Large intestine (tissue), 1 donor: ENCODE measurements around the gene SLC22A31. TPM values are rescaled to one million over a fixed set of nuclear protein-coding genes. Genes with fewer than 3 reads are reported as not detected.

Source experiments
- polyA plus RNA-seq: library from polyadenylated mRNA; unstranded; fragments of 120-200 nt; gene quantifications from one replicate; pipeline ENCODE4 v1.2.1, GENCODE V29; 2013

Gene SLC22A31
- polyA plus RNA-seq, 1 donor: 8.8 TPM

Other genes starting within 250 kb of the SLC22A31 start
- gene CBFA2T3, start 223.3 kb downstream of the SLC22A31 start, polyA plus RNA-seq: 7.4 TPM
- gene ACSF3, start 106.7 kb downstream of the SLC22A31 start, polyA plus RNA-seq: 30.8 TPM
- gene CDH15, start 28.8 kb downstream of the SLC22A31 start, polyA plus RNA-seq: 1.1 TPM
- gene ZNF778, start 17.2 kb upstream of the SLC22A31 start, polyA plus RNA-seq: 4.3 TPM